ENCODE measurements around the gene ZNF716.

ZNF716 gene

GRCh38 chr7:57412168-57412567 lies 37.8 kb upstream of the ZNF716 start:
- no peak for TF ChIP-seq CTCF (conservative IDR thresholded peaks at IDR 0.05; ENCODE audit: low read length)
- DNase-seq (ENCODE audit: low read depth), result no peak
- no peak overlapping the region for H3K4me3 ChIP-seq (ENCODE audit: low read length)

GRCh38 chr7:57412618-57413017 lies 37.4 kb upstream of the ZNF716 start:
- no peak for TF ChIP-seq CTCF (conservative IDR thresholded peaks at IDR 0.05; ENCODE audit: low read length)
- H3K4me3 ChIP-seq (ENCODE audit: low read length), result no peak overlapping the region
- no peak for DNase-seq (ENCODE audit: low read depth)

- H3K4me3 ChIP-seq (ENCODE audit: low read length), result no peak overlapping the region
- DNase-seq (ENCODE audit: low read depth), result no peak
- TF ChIP-seq CTCF (conservative IDR thresholded peaks at IDR 0.05; ENCODE audit: low read length), result no peak
Observed at GRCh38 chr7:57413529-57414398, 36.2 kb upstream of the ZNF716 start.

GRCh38 chr7:57414415-57414814 lies 35.6 kb upstream of the ZNF716 start:
- TF ChIP-seq CTCF (conservative IDR thresholded peaks at IDR 0.05; ENCODE audit: low read length), result no peak
- no peak for DNase-seq (ENCODE audit: low read depth)
- no peak overlapping the region for H3K4me3 ChIP-seq (ENCODE audit: low read length)

- no peak overlapping the region for H3K4me3 ChIP-seq (ENCODE audit: low read length)
- no peak for DNase-seq (ENCODE audit: low read depth)
- no peak for TF ChIP-seq CTCF (conservative IDR thresholded peaks at IDR 0.05; ENCODE audit: low read length)
Observed at GRCh38 chr7:57414852-57415251, 35.1 kb upstream of the ZNF716 start.

GRCh38 chr7:57415326-57415725 lies 34.7 kb upstream of the ZNF716 start:
- no peak for DNase-seq (ENCODE audit: low read depth)
- no peak for TF ChIP-seq CTCF (conservative IDR thresholded peaks at IDR 0.05; ENCODE audit: low read length)
- no peak overlapping the region for H3K4me3 ChIP-seq (ENCODE audit: low read length)

GRCh38 chr7:57415730-57416129 lies 34.2 kb upstream of the ZNF716 start:
- no peak for DNase-seq (ENCODE audit: low read depth)

More at GRCh38 chr7:57415730-57416129, 34.2 kb upstream of the ZNF716 start:
- H3K4me3 ChIP-seq (ENCODE audit: low read length), result no peak overlapping the region
- TF ChIP-seq CTCF (conservative IDR thresholded peaks at IDR 0.05; ENCODE audit: low read length), result no peak
